ENCODE data around the gene OR2AG2. TPM values are rescaled to one million over a fixed set of nuclear protein-coding genes. Genes with fewer than 3 reads are reported as not detected.
A peak's percentile ranks its signal among the peaks of the same experiment; 100 is the strongest.
"Not testable (repeated sequence)": the region's sequence is repeated elsewhere in the genome, so short reads cannot be mapped to it uniquely, and the experiment has no call there.

OR2AG2 gene
- total RNA-seq, 1 experiment from 2014 or later, result 0.18 TPM

DNA sequence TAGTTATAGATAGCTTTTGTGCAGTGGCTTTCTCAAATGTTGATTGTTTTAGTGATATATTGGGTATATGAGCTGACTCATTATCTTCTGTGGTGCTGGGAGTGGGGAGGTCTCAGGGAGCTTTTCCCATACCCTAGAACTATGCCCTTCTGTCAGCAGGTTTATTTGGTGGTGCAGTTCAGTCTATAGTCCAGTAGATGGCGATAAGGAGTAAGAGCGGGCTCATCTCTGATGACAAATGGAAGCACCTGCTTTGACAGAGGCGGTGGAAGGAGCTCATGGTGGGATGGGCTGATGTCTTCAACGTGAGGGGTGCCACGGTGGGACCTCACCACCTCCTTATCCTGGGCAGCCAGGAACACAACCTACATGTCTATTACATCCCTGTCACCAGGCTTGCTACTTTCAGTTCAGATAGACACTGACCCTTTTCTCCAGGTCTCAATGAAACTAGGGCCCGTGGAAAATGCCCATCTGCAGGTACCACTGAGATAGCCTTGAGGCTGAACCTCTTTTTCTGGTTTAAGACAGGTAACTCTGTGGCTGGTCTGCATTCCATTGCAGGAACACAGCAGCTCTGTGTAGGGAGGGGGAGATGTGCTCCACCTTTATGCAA is 40.7 kb upstream of the OR2AG2 start:
- peak; percentile 65 for DNase-seq (ENCODE audit: low read depth, low spot score)
- BruUV-seq (replicated peaks), result no TSS peak
- intact Hi-C loops (cut with micrococcal nuclease; ENCODE audit: unreplicated experiment), result loop anchor here (10.0 kb wide), 1 partner anchor 282 kb away; no protein-coding TSS in a partner anchor
- Histone ChIP-seq H3K36me3 (ENCODE audit: control insufficient read depth, insufficient read depth, low read length) (no peaks in the 10 kb centered on the region), H3K27ac (ENCODE audit: low read length) (no peak overlapping the region), H3K4me1 (ENCODE audit: control insufficient read depth, insufficient read depth, low read length) (no peaks in the 10 kb centered on the region), H3K27me3 (ENCODE audit: control insufficient read depth, insufficient read depth, low read length) (no peaks in the 10 kb centered on the region), H3K4me3 (ENCODE audit: low read depth in 2 of 2, low read length in 2 of 2) (no peak overlapping the region), H3K9me3 (ENCODE audit: control insufficient read depth, insufficient read depth, low read depth, low read length) (no peaks in the 10 kb centered on the region)
- in situ Hi-C loops (cut with HindIII; ENCODE audit: low pct_unique_long_range_greater_than_20kb, low sequenced_read_pairs), result no loop called here
- ChIA-PET CTCF (interaction anchor here (0.6 to 1.2 kb wide), 8 partner anchors 12 to 1659 kb away, joined by 3 to 5 read pairs (median 4); no protein-coding TSS in a partner anchor), POLR2A (no interaction called here)
- peak; percentile 91 for ATAC-seq
- no peak for TF ChIP-seq TCF7L2 (IDR thresholded peaks at IDR 0.05; ENCODE audit: low read depth, low read length)
- TF ChIP-seq, protein P1, sequence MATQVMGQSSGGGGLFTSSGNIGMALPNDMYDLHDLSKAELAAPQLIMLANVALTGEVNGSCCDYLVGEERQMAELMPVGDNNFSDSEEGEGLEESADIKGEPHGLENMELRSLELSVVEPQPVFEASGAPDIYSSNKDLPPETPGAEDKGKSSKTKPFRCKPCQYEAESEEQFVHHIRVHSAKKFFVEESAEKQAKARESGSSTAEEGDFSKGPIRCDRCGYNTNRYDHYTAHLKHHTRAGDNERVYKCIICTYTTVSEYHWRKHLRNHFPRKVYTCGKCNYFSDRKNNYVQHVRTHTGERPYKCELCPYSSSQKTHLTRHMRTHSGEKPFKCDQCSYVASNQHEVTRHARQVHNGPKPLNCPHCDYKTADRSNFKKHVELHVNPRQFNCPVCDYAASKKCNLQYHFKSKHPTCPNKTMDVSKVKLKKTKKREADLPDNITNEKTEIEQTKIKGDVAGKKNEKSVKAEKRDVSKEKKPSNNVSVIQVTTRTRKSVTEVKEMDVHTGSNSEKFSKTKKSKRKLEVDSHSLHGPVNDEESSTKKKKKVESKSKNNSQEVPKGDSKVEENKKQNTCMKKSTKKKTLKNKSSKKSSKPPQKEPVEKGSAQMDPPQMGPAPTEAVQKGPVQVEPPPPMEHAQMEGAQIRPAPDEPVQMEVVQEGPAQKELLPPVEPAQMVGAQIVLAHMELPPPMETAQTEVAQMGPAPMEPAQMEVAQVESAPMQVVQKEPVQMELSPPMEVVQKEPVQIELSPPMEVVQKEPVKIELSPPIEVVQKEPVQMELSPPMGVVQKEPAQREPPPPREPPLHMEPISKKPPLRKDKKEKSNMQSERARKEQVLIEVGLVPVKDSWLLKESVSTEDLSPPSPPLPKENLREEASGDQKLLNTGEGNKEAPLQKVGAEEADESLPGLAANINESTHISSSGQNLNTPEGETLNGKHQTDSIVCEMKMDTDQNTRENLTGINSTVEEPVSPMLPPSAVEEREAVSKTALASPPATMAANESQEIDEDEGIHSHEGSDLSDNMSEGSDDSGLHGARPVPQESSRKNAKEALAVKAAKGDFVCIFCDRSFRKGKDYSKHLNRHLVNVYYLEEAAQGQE (IDR thresholded peaks at IDR 0.05; ENCODE audit: insufficient read depth in 1 of 2, low read depth in 2 of 2, low read length in 1 of 2), result no peak
- TF ChIP-seq, protein P2, sequence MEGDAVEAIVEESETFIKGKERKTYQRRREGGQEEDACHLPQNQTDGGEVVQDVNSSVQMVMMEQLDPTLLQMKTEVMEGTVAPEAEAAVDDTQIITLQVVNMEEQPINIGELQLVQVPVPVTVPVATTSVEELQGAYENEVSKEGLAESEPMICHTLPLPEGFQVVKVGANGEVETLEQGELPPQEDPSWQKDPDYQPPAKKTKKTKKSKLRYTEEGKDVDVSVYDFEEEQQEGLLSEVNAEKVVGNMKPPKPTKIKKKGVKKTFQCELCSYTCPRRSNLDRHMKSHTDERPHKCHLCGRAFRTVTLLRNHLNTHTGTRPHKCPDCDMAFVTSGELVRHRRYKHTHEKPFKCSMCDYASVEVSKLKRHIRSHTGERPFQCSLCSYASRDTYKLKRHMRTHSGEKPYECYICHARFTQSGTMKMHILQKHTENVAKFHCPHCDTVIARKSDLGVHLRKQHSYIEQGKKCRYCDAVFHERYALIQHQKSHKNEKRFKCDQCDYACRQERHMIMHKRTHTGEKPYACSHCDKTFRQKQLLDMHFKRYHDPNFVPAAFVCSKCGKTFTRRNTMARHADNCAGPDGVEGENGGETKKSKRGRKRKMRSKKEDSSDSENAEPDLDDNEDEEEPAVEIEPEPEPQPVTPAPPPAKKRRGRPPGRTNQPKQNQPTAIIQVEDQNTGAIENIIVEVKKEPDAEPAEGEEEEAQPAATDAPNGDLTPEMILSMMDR (IDR thresholded peaks at IDR 0.05), result peak; percentile 99
- TF ChIP-seq SIN3A (IDR thresholded peaks at IDR 0.05; ENCODE audit: borderline replicate concordance, insufficient read depth, low read depth, low read length), result no peak
- no peak for TF ChIP-seq POLR2AphosphoS5 (IDR thresholded peaks at IDR 0.05; ENCODE audit: low read depth, low read length)

DNA sequence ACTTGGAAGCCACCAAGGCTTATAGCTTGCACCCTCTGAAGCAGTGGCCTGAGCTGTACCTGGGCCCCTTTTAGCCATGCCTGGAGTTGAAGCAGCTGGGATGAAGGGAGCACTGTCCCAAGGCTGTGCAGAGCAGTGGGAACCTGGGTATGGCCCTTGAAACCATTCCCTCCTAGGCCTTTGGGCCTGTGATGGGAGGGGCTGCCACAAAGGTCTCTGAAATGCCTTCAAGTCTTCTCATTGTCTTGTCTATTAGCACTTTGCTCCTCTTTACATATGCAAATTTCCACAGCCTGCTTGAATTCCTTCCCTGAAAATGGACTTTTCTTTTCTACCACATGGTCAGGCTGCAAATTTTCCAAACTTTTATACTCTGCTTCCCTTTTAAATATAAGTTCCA is 29.3 kb upstream of the OR2AG2 start:
- in situ Hi-C loops (cut with HindIII; ENCODE audit: low pct_unique_long_range_greater_than_20kb, low sequenced_read_pairs); DNase-seq (ENCODE audit: low read depth, low spot score); POLR2A ChIA-PET; ATAC-seq; intact Hi-C loops (cut with micrococcal nuclease; ENCODE audit: unreplicated experiment); H3K27ac ChIP-seq (ENCODE audit: low read length); H3K4me3 ChIP-seq (ENCODE audit: low read depth in 2 of 2, low read length in 2 of 2); H3K36me3 ChIP-seq (ENCODE audit: control insufficient read depth, insufficient read depth, low read length); H3K4me1 ChIP-seq (ENCODE audit: control insufficient read depth, insufficient read depth, low read length); H3K27me3 ChIP-seq (ENCODE audit: control insufficient read depth, insufficient read depth, low read length); BruUV-seq (replicated peaks); H3K9me3 ChIP-seq (ENCODE audit: control insufficient read depth, insufficient read depth, low read depth, low read length); CTCF ChIA-PET: not testable (repeated sequence)

DNA sequence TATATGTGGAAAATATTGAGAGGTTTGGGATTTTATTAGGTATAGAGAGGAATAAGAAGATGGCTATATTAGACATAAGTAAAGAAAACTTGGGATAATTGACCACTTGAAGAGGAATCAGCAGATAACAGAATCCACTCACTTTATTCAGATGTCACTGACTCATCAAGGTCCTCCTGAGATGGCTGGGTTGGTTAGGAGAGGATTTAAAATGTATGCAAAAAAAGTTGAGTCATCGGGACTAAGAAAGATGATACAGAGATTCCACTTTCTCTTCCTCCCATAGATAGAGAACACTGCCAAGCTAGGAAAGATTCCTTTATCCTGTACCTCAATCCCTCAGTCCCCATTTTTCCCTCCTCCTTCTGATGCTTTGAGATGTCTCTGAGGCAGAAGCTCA is 27.6 kb upstream of the OR2AG2 start, which contains the start of gene OR6A2:
TSS of gene OR6A2 (minus strand) at position 288 of the 400 bp plus-strand sequence. CDS start 3,981 bp downstream, outside the sequence.
- CTCF ChIA-PET, result no interaction called here
- in situ Hi-C loops (cut with HindIII; ENCODE audit: low pct_unique_long_range_greater_than_20kb, low sequenced_read_pairs) (no loop called here), intact Hi-C loops (cut with micrococcal nuclease; ENCODE audit: unreplicated experiment) (no loop called here)
- H3K27me3 ChIP-seq (ENCODE audit: control insufficient read depth, insufficient read depth, low read length), result peaks cover 6% of the 10 kb centered on the region; the same call in 1 of the 2 replicates
- no peaks in the 10 kb centered on the region for H3K4me1 ChIP-seq (ENCODE audit: control insufficient read depth, insufficient read depth, low read length)
- H3K9me3 ChIP-seq (ENCODE audit: control insufficient read depth, insufficient read depth, low read depth, low read length), result no peaks in the 10 kb centered on the region
- ATAC-seq (no peak), DNase-seq (ENCODE audit: low read depth, low spot score) (no peak)
- no TSS peak for BruUV-seq (replicated peaks)
- no peak within 1 kb of the TSS for H3K4me3 ChIP-seq (ENCODE audit: low read depth in 2 of 2, low read length in 2 of 2)
- TF ChIP-seq, protein P2 (IDR thresholded peaks at IDR 0.05), result no peak
- no peak for TF ChIP-seq SIN3A (IDR thresholded peaks at IDR 0.05; ENCODE audit: borderline replicate concordance, insufficient read depth, low read depth, low read length)
- no peak for TF ChIP-seq POLR2AphosphoS5 (IDR thresholded peaks at IDR 0.05; ENCODE audit: low read depth, low read length)
- TF ChIP-seq, protein P1 (IDR thresholded peaks at IDR 0.05; ENCODE audit: insufficient read depth in 1 of 2, low read depth in 2 of 2, low read length in 1 of 2), result no peak
- TF ChIP-seq TCF7L2 (IDR thresholded peaks at IDR 0.05; ENCODE audit: low read depth, low read length), result no peak
- POLR2A ChIA-PET, result no interaction called here
- H3K27ac ChIP-seq (ENCODE audit: low read length), result no peak within 1 kb of the TSS
- no peaks in the 10 kb centered on the region for H3K36me3 ChIP-seq (ENCODE audit: control insufficient read depth, insufficient read depth, low read length)

Measured in Panc1 (cell line).